Transverse colon (tissue), 3 donors: ENCODE measurements around the gene SFT2D2.

Experiments
- EP300 ChIP-seq: sonication (generic); formaldehyde crosslinking; IDR thresholded peaks from one replicate; pipeline ENCODE4 v1.6.1; 2017; ENCODE audit warnings: antibody characterized with exemption, low read depth
- POLR2A ChIP-seq: fragments of 450-650 bp; IDR thresholded peaks from one replicate; pipeline ENCODE4 v1.6.1; 2016; ENCODE audit warnings: antibody characterized with exemption, mild to moderate bottlenecking, moderate library complexity
- TF ChIP-seq, protein P1 (sequence below), 5 experiments: fragments of 200-600 bp in 3 of 5; fragments of 450-650 bp in 2 of 5; sonication (generic) in 3 of 5; IDR thresholded peaks; 1 replicate in 2 of 5; 2 replicates in 3 of 5; pipeline ENCODE4 v1.5.1; 2016 to 2017; ENCODE audit warnings: antibody characterized with exemption in 5 of 5, inconsistent platforms in 3 of 5, mild to moderate bottlenecking in 2 of 5, moderate library complexity in 1 of 5

DNA sequence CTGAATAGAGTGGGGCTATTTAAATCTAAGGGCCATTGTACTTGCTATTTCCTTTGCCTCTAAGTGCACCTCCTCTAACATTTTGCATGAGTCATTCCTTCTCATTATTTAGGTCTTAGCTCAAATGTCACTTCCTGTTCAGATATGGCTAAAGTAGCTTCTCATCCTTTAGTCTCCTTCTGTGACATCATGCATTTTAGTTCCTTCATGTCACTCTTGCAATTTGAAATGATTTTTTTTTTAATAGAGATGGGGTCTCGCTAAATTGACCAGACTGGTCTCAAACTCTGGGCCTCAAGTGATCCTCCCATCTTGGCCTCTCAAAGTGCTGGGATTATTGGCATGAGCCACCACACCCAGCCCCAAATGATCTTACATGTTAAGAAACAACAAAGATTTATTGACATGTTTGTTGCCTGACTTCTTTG lies 61.4 kb downstream of the SFT2D2 start:
- TF ChIP-seq, protein P1, sequence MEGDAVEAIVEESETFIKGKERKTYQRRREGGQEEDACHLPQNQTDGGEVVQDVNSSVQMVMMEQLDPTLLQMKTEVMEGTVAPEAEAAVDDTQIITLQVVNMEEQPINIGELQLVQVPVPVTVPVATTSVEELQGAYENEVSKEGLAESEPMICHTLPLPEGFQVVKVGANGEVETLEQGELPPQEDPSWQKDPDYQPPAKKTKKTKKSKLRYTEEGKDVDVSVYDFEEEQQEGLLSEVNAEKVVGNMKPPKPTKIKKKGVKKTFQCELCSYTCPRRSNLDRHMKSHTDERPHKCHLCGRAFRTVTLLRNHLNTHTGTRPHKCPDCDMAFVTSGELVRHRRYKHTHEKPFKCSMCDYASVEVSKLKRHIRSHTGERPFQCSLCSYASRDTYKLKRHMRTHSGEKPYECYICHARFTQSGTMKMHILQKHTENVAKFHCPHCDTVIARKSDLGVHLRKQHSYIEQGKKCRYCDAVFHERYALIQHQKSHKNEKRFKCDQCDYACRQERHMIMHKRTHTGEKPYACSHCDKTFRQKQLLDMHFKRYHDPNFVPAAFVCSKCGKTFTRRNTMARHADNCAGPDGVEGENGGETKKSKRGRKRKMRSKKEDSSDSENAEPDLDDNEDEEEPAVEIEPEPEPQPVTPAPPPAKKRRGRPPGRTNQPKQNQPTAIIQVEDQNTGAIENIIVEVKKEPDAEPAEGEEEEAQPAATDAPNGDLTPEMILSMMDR (IDR thresholded peaks at IDR 0.05), result no peak
- TF ChIP-seq POLR2A, result no peak
- no peak for TF ChIP-seq EP300
